ENCODE measurements around the gene PRPF39.

PRPF39 gene

DNA sequence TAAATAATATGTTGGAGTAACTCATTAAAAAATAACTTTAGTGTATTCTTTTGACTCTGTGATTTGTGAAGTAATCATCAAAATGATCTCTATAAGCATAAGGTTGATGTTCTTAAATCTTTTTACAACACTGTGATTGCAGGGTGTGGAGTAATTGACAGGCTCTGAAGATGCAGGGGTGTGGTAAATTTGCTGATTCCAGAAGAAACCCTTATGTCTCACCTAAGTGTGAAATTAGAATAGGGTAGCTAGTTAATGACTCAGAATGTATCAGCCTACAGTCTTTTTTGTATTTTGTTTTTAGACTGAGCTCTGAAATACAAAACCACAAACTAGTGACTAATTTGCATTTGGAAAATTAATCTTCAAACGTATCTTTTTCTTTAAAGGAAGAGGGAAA lies 5.9 kb downstream of the PRPF39 start:
- DNase-seq (ENCODE audit: low spot score in 2 of 2) (no peak), ATAC-seq (replicated peaks; ENCODE audit: extremely low read depth, poor library complexity, severe bottlenecking) (peak; percentile 45)
- Mint-ChIP-seq H3K4me1 (peaks cover 81% of the 10 kb centered on the region), H3K27me3 (no peaks in the 10 kb centered on the region), H3K36me3 (ENCODE audit: insufficient read depth) (peaks cover 12% of the 10 kb centered on the region), H3K27ac (ENCODE audit: low read depth) (peak overlapping the region; percentile 46), H3K9me3 (no peaks in the 10 kb centered on the region), H3K4me3 (no peak overlapping the region)

DNA sequence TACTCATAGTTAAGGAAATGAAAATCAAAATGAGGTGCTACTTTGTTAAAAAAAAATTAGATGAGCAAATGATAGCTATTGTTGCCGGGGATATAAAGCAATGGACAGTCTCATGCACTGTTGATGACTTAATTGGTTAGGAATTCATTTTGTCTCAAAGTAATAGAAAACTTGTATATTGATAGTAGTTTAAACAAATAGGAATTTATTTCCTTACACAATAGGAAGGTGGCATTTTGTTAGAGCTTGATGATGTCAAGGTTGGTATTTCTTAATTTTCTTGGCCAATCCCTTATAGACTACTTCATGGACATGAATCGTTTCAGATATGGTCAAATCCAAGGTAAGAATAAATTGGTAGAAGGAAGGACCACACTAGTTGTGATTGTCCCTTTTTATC lies 7.8 kb downstream of the PRPF39 start:
- no peaks in the 10 kb centered on the region for H3K27me3 Mint-ChIP-seq
- H3K9me3 Mint-ChIP-seq: no peaks in the 10 kb centered on the region
- ATAC-seq (replicated peaks; ENCODE audit: extremely low read depth, poor library complexity, severe bottlenecking) (no peak), DNase-seq (ENCODE audit: low spot score in 2 of 2) (no peak)
- peaks cover 26% of the 10 kb centered on the region for H3K36me3 Mint-ChIP-seq (ENCODE audit: insufficient read depth)
- H3K4me1 Mint-ChIP-seq: peaks cover 66% of the 10 kb centered on the region
- H3K4me3 Mint-ChIP-seq: no peak overlapping the region
- no peak overlapping the region for H3K27ac Mint-ChIP-seq (ENCODE audit: low read depth)

DNA sequence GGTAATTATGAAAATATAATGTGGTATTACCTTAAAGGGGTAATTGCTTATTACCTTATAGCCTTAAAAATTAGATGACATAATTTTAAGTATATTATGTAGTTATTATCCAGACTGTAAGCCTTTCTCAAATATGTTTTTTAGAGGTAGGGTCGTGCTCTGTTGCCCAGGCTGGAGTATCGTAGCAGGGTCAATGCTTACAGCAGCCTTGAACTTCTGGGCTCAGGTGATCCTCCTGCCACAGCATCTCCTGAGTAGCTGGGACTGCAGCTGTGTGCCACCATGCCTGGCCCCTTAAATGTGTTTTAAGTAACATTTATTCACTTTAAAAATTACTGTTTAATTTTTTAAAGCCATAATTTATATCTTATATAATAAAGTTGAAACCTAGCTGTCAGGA lies 10.4 kb downstream of the PRPF39 start:
- no peak for ATAC-seq (replicated peaks; ENCODE audit: extremely low read depth, poor library complexity, severe bottlenecking)
- no peak for DNase-seq (ENCODE audit: low spot score in 2 of 2)
- no peaks in the 10 kb centered on the region for H3K9me3 Mint-ChIP-seq
- no peak overlapping the region for H3K4me3 Mint-ChIP-seq
- H3K4me1 Mint-ChIP-seq: peaks cover 52% of the 10 kb centered on the region
- H3K27me3 Mint-ChIP-seq: no peaks in the 10 kb centered on the region
- peaks cover 38% of the 10 kb centered on the region for H3K36me3 Mint-ChIP-seq (ENCODE audit: insufficient read depth)
- no peak overlapping the region for H3K27ac Mint-ChIP-seq (ENCODE audit: low read depth)

DNA sequence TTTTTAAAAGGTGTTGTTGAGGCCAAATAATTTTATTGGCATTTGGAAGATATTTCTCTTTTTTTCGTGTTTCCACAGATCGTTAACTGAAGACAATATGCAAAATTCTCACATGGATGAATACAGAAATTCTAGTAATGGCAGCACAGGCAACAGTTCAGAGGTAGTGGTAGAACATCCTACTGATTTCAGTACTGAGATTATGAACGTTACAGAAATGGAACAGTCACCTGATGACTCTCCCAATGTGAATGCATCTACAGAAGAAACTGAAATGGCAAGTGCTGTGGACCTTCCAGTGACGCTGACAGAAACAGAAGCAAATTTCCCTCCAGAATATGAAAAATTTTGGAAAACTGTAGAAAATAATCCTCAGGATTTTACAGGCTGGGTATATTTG lies 11.2 kb downstream of the PRPF39 start:
- H3K36me3 Mint-ChIP-seq (ENCODE audit: insufficient read depth): peaks cover 41% of the 10 kb centered on the region

DNA sequence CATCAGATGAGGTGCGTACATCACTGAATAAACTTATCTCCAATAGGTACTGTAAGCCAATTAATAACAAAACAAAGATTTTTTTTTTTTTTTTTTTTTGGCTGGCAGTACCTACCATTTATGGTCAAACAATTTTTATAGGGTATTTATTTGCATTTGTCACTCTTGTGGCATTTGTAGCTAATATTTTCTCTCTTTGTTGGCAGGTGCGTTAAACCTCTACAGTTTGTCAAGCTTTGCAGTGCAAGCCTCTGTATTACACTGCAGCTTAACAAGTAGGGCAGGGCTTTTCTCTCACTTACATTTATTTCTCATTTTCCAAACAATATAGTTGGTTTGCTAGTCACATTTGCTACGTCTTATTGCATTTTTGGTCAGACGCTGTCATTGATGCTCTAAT lies 12.3 kb downstream of the PRPF39 start:
- DNase-seq (ENCODE audit: low spot score in 2 of 2) (no peak), ATAC-seq (replicated peaks; ENCODE audit: extremely low read depth, poor library complexity, severe bottlenecking) (no peak)
- H3K9me3 Mint-ChIP-seq: no peaks in the 10 kb centered on the region
- H3K4me3 Mint-ChIP-seq: no peak overlapping the region
- peaks cover 47% of the 10 kb centered on the region for H3K36me3 Mint-ChIP-seq (ENCODE audit: insufficient read depth)
- no peaks in the 10 kb centered on the region for H3K27me3 Mint-ChIP-seq
- peaks cover 34% of the 10 kb centered on the region for H3K4me1 Mint-ChIP-seq
- no peak overlapping the region for H3K27ac Mint-ChIP-seq (ENCODE audit: low read depth)

More for the DNA sequence above, 11.2 kb downstream of the PRPF39 start:
- no peaks in the 10 kb centered on the region for H3K9me3 Mint-ChIP-seq
- no peaks in the 10 kb centered on the region for H3K27me3 Mint-ChIP-seq
- no peak overlapping the region for H3K4me3 Mint-ChIP-seq
- ATAC-seq (replicated peaks; ENCODE audit: extremely low read depth, poor library complexity, severe bottlenecking) (no peak), DNase-seq (ENCODE audit: low spot score in 2 of 2) (no peak)
- H3K27ac Mint-ChIP-seq (ENCODE audit: low read depth): no peak overlapping the region
- H3K4me1 Mint-ChIP-seq: peaks cover 44% of the 10 kb centered on the region

DNA sequence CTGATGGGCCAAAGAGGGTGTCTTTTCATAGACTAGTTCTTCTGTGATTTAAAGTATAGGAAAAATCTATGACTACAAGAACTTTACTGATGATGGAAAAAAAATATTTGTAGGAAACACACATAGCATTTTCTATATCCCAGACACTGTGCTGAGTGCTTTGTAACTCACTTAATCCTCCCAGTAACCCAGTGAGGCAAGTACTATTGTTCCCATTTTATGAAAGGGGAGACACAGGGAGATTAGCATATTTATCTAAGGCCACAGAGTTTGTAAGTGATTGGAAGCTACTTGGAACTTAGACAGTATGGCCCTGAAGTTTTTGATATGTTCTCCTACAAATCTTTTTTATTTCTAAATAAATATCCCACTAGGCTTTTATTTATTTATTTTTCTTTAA lies 19.9 kb downstream of the PRPF39 start:
- no peaks in the 10 kb centered on the region for H3K4me1 Mint-ChIP-seq
- no peaks in the 10 kb centered on the region for H3K27me3 Mint-ChIP-seq
- ATAC-seq (replicated peaks; ENCODE audit: extremely low read depth, poor library complexity, severe bottlenecking) (no peak), DNase-seq (ENCODE audit: low spot score in 2 of 2) (no peak)
- peak overlapping the region; percentile 9 for H3K27ac Mint-ChIP-seq (ENCODE audit: low read depth)
- no peak overlapping the region for H3K4me3 Mint-ChIP-seq
- peaks cover 40% of the 10 kb centered on the region for H3K36me3 Mint-ChIP-seq (ENCODE audit: insufficient read depth)
- H3K9me3 Mint-ChIP-seq: no peaks in the 10 kb centered on the region

DNA sequence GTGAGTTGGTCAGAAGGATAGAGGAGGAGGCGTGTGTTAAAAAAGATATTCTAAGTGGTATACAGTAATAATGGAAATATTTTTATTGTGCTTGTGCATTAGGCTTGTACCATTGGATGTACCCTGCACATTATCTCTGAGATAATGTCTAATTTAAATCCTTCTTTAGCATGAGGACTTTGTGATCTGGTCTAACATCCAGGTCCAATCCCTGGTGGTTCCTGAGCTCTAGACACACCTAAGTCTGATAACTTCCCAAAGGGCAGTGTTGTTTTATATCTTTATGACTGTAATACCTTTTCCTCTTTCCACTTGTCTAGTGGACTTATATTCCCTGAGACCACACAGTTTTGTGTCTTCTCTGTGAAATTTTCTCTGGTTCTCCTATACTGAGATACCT lies 20.6 kb downstream of the PRPF39 start:
- H3K36me3 Mint-ChIP-seq (ENCODE audit: insufficient read depth): peaks cover 39% of the 10 kb centered on the region
- H3K4me1 Mint-ChIP-seq: no peaks in the 10 kb centered on the region
- no peak overlapping the region for H3K4me3 Mint-ChIP-seq
- no peaks in the 10 kb centered on the region for H3K27me3 Mint-ChIP-seq
- ATAC-seq (replicated peaks; ENCODE audit: extremely low read depth, poor library complexity, severe bottlenecking) (no peak), DNase-seq (ENCODE audit: low spot score in 2 of 2) (no peak)
- peak overlapping the region; percentile 9 for H3K27ac Mint-ChIP-seq (ENCODE audit: low read depth)
- H3K9me3 Mint-ChIP-seq: no peaks in the 10 kb centered on the region

DNA sequence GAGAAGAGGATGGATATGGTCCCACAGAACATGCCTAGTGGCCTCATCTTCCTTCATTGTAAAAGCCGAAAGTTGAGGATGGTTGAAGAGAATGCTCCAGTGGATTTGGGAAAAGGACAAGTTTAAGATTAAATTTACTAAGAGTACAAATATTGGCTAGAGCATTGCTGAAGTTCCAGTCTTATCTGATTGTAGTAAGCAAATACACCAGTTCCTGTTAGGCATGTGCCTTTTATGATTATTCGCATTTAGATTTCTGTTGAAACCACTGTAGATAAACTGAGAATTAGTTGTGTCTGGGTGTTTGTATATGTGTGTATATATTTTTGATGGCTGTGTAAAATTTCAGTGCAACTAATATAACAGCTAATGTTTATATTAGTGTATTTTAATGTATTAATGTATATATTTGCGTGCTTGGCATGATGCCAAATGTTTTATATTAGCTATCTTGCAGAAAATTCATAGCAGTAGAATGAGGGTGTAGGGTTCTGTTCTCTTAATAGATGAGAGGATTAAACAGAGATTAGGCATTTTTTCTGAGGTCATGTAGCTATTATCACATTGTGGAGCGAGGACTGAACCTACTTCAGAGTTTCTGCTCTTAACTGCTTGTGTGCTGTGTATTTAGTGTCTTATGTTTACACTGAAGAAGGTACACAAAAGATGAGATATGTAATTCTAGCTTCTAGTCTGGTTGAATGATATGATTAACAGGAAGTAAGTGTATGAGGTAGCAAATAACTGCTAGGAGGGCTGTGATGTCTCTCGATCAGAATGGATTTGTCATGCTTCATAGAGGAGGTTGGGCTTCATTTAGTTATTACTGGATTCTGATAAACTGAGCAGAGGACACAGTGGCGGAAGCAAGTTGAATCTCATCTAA lies 29.2 kb downstream of the PRPF39 start:
- H3K27ac Mint-ChIP-seq (ENCODE audit: low read depth): peak overlapping the region; percentile 69
- H3K4me3 Mint-ChIP-seq: no peak overlapping the region
- peaks cover 9% of the 10 kb centered on the region for H3K4me1 Mint-ChIP-seq
- H3K36me3 Mint-ChIP-seq (ENCODE audit: insufficient read depth): peaks cover 54% of the 10 kb centered on the region
- H3K27me3 Mint-ChIP-seq: no peaks in the 10 kb centered on the region
- DNase-seq (ENCODE audit: low spot score in 2 of 2) (no peak), ATAC-seq (replicated peaks; ENCODE audit: extremely low read depth, poor library complexity, severe bottlenecking) (no peak)
- H3K9me3 Mint-ChIP-seq: no peaks in the 10 kb centered on the region

DNA sequence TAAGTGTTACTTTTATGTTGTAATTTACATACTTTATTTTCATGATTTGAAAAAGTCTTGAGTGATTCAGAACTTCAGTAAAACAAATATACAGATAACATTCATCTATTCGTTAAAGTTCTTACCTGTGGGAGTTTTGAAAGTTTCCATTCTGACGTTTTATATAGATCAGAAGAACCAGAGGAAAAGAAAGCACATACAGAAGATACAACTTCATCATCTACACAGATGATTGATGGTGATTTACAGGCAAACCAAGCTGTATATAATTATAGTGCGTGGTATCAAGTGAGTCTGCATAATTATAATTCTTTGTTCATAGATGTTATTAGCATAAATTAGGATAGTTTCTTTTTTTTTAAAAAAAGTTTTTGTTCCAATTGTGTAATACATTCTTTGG lies 30.4 kb downstream of the PRPF39 start:
- Mint-ChIP-seq H3K27me3 (no peaks in the 10 kb centered on the region), H3K4me3 (no peak overlapping the region), H3K9me3 (no peaks in the 10 kb centered on the region), H3K27ac (ENCODE audit: low read depth) (no peak overlapping the region), H3K36me3 (ENCODE audit: insufficient read depth) (peaks cover 56% of the 10 kb centered on the region), H3K4me1 (peaks cover 9% of the 10 kb centered on the region)
- ATAC-seq (replicated peaks; ENCODE audit: extremely low read depth, poor library complexity, severe bottlenecking): no peak
- DNase-seq (ENCODE audit: low spot score in 2 of 2): no peak

DNA sequence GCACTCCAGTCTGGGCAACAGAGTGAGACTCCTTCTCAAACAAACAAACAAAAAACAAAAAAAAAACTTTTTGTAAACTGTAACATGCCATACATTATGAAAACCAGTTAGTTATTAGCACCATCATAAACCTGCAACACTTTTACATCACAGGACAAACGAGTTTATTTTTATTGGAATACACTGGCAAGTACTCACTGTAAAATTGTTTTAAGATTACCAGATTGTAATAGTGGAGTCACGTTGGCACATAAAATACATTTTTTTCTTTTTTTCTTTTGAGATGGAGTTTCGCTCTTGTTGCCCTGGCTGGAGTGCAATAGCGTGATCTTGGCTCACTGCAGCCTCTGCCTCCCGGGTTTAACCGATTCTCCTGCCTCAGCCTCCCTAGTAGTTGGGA lies 34.7 kb downstream of the PRPF39 start:
- Mint-ChIP-seq H3K36me3 (ENCODE audit: insufficient read depth) (peaks cover 45% of the 10 kb centered on the region), H3K27me3 (no peaks in the 10 kb centered on the region), H3K4me3 (no peak overlapping the region), H3K4me1 (peaks cover 4% of the 10 kb centered on the region), H3K9me3 (no peaks in the 10 kb centered on the region), H3K27ac (ENCODE audit: low read depth) (no peak overlapping the region)
- DNase-seq (ENCODE audit: low spot score in 2 of 2) (no peak), ATAC-seq (replicated peaks; ENCODE audit: extremely low read depth, poor library complexity, severe bottlenecking) (no peak)

DNA sequence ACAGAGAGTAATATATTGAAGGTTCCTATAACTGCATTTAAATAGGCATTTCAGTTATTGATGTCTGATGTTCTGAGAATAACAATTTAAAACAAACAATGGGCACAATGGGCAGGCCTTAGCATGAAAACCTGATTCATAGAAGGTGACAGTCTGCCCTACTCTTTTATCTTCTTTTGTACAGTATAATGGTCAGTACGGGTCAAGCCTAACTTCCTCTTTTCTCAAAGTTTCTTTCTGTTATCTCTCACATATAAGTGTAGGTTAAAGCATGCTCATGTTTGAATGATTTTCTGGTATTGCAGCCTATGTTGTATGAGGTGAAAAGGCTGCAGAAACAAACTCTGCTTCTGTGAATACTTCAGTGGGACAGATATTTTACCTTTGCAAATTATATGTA lies 36.2 kb downstream of the PRPF39 start:
- Mint-ChIP-seq H3K9me3 (no peaks in the 10 kb centered on the region), H3K36me3 (ENCODE audit: insufficient read depth) (peaks cover 46% of the 10 kb centered on the region), H3K27ac (ENCODE audit: low read depth) (no peak overlapping the region), H3K27me3 (no peaks in the 10 kb centered on the region), H3K4me1 (no peaks in the 10 kb centered on the region), H3K4me3 (no peak overlapping the region)
- DNase-seq (ENCODE audit: low spot score in 2 of 2): no peak
- ATAC-seq (replicated peaks; ENCODE audit: extremely low read depth, poor library complexity, severe bottlenecking): no peak

DNA sequence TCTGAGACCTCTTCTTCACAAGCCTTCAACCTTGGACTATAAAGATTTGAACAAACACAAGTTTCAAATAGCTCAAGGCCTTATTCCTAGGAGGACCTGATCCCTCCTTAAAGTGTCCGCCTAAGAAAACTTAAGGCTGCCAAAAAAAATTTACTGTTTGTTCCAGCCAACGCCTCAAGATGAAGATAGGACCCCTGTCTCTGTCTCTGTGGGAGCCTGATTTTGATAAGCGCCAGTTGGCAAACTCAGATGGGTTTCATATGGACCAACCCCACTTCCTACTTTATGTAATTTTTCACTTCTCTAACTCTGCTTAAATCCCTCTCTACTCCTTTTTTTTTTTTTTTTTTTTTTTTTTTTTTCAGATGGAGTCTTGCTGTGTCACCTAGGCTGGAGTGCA lies 39.4 kb downstream of the PRPF39 start:
- DNase-seq (ENCODE audit: low spot score in 2 of 2) (no peak), ATAC-seq (replicated peaks; ENCODE audit: extremely low read depth, poor library complexity, severe bottlenecking) (no peak)
- Mint-ChIP-seq H3K4me1 (peaks cover 9% of the 10 kb centered on the region), H3K4me3 (no peak overlapping the region), H3K36me3 (ENCODE audit: insufficient read depth) (peaks cover 38% of the 10 kb centered on the region), H3K27me3 (no peaks in the 10 kb centered on the region), H3K9me3 (no peaks in the 10 kb centered on the region), H3K27ac (ENCODE audit: low read depth) (peak overlapping the region; percentile 44)

DNA sequence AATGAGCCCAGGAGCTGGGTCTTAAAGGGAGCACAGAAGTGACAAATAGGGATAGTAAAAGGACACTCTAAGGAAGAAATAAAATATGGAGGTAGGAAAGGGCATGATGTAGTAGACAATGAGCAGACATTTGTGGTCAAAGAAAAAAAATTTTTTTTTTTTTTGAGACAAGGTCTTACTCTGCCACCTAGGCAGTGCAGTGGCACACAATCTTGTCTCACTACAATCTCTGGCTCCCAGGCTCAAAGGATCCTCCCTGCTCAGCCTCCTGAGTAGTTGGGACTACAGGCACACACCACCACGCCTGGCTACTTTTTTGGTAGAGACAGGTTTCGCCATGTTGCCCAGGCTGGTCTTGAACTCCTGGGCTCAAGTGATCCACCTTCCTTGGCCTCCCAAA lies 41.8 kb downstream of the PRPF39 start:
- ATAC-seq (replicated peaks; ENCODE audit: extremely low read depth, poor library complexity, severe bottlenecking) (no peak), DNase-seq (ENCODE audit: low spot score in 2 of 2) (no peak)
- no peak overlapping the region for H3K4me3 Mint-ChIP-seq
- H3K36me3 Mint-ChIP-seq (ENCODE audit: insufficient read depth): peaks cover 24% of the 10 kb centered on the region
- H3K27ac Mint-ChIP-seq (ENCODE audit: low read depth): no peak overlapping the region
- H3K9me3 Mint-ChIP-seq: no peaks in the 10 kb centered on the region
- H3K27me3 Mint-ChIP-seq: no peaks in the 10 kb centered on the region
- H3K4me1 Mint-ChIP-seq: peaks cover 11% of the 10 kb centered on the region

All from central memory CD8-positive, alpha-beta T cell (primary cell).